ENCODE measurements around the gene PCBP1. TPM values are rescaled to one million over a fixed set of nuclear protein-coding genes. Genes with fewer than 3 reads are reported as not detected.
A peak's percentile ranks its signal among the peaks of the same experiment; 100 is the strongest.
"Not testable (repeated sequence)": the region's sequence is repeated elsewhere in the genome, so short reads cannot be mapped to it uniquely, and the experiment has no call there.

The PCBP1 gene
- total RNA-seq, 2 donors from 2014 or later, result 97.9 to 128 TPM

DNA sequence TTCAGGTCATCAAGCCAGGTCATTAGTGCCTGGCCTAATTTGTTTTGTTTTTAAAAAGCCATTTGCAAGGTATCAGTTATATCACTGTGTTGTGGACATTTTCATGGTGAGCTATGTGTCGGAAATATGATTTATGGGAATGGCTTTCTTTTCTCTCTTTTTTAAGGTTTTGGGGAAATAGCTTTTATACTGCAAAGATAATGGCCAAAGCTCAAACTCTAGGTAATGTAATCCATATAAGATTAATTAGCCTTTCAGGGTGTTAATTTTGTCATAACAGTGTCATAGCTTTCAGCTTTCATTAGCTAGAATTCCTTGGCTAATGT is 45.8 kb downstream of the PCBP1 start:
- Histone ChIP-seq H3K36me3 (replicated peaks in 1 of 2; ENCODE audit: insufficient read depth in 1 of 2, low read depth in 2 of 2) (no peaks in the 10 kb centered on the region), H3K4me3 (no peak overlapping the region), H3K27ac (peak overlapping the region; percentile 73 to 91 (median 84)), H3K9me3 (no peaks in the 10 kb centered on the region), H3K4me1 (peaks cover 53% of the 10 kb centered on the region), H3K27me3 (no peaks in the 10 kb centered on the region)
- 64 to 67% methylated on average over 1 of the region's 1 CpG for WGBS, 2 donors
- DNase-seq (no peak), ATAC-seq (no peak)
- TF ChIP-seq, protein P1, sequence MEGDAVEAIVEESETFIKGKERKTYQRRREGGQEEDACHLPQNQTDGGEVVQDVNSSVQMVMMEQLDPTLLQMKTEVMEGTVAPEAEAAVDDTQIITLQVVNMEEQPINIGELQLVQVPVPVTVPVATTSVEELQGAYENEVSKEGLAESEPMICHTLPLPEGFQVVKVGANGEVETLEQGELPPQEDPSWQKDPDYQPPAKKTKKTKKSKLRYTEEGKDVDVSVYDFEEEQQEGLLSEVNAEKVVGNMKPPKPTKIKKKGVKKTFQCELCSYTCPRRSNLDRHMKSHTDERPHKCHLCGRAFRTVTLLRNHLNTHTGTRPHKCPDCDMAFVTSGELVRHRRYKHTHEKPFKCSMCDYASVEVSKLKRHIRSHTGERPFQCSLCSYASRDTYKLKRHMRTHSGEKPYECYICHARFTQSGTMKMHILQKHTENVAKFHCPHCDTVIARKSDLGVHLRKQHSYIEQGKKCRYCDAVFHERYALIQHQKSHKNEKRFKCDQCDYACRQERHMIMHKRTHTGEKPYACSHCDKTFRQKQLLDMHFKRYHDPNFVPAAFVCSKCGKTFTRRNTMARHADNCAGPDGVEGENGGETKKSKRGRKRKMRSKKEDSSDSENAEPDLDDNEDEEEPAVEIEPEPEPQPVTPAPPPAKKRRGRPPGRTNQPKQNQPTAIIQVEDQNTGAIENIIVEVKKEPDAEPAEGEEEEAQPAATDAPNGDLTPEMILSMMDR (IDR thresholded peaks at IDR 0.05), result no peak
- no peak for TF ChIP-seq POLR2A (IDR thresholded peaks at IDR 0.05)
- intact Hi-C loops (cut with DNase I), result no loop called here

DNA sequence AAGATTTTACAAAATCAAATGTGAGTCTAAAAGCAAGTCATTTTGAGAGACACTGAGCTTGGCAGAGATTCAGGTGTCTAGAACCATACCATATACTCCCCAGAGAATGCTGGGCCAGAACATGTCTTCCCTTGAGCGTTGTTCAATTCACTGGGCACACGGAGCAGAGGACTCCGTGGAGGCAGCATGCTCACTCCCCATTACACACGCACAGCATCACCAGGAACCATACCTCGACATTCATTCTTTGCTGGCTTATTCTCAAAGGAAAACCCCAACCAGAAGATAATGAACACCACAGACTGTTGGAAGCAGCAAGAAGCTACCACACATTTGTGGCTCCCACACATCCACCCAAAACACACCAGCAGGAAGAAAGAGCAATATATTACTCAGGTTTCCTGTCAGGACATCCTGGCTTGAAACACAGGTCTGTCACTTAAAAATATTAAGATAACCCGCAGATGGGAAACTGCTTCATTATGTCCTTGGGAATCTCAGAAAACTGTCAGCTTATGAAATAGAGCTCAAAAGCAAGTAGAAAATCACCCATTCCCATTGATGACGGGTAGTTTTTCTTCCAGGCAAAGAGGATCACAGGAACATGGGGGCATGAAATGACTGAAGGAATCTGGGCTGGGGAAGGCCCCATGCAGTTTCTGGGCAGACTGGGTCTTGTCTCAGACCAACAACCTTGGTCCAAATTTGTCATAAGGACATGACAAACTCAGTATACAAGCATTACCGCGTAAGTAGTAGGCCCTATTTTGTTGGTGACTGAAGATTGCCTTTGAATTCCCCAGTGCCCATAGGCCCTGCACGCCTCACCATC is 46.4 kb downstream of the PCBP1 start:
- 76 to 83% methylated on average over 10 of the region's 10 CpGs for WGBS, 2 donors
- DNase-seq (no peak), ATAC-seq (no peak)
- peak overlapping the region; percentile 73 to 91 (median 84) for H3K27ac ChIP-seq
- H3K36me3 ChIP-seq (replicated peaks in 1 of 2; ENCODE audit: insufficient read depth in 1 of 2, low read depth in 2 of 2), result no peaks in the 10 kb centered on the region
- H3K4me3 ChIP-seq, result no peak overlapping the region
- TF ChIP-seq POLR2A (IDR thresholded peaks at IDR 0.05), result no peak
- TF ChIP-seq, protein P1 (IDR thresholded peaks at IDR 0.05), result no peak
- intact Hi-C loops (cut with DNase I), result no loop called here
- no peaks in the 10 kb centered on the region for H3K27me3 ChIP-seq
- H3K4me1 ChIP-seq, result peaks cover 53% of the 10 kb centered on the region
- no peaks in the 10 kb centered on the region for H3K9me3 ChIP-seq

DNA sequence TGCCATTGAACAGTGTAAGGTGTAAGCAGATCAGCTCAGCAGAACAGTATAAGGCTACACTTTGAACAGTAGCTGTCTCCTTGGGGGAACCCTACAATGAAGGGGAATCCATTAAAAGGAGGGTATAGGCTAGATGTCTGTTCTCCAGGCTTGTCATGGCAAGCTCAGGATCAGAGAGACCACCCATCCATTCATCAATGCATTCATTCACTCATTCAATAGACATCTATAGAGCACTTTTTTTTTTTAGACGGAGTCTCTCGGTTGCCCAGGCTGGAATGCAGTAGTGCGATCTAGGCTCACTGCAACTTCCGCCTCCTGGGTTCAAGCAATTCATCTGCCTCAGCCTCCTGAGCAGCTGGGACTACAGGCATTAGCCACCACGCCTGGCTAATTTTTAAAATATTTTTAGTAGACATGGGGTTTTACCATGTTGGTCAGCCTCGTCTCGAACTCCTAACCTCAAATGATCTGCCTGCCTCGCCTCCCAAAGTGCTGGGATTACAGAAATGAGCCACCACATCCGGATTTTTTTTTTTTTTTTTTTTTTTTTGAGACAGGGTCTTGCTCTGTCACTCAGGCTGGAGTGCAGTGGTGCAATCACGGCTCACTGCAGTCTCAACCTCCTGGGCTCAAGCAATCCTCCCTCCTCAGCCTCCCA is 47.2 kb downstream of the PCBP1 start:
- H3K9me3 ChIP-seq; intact Hi-C loops (cut with DNase I); H3K27me3 ChIP-seq; H3K36me3 ChIP-seq (replicated peaks in 1 of 2; ENCODE audit: insufficient read depth in 1 of 2, low read depth in 2 of 2); ATAC-seq; DNase-seq; H3K4me3 ChIP-seq: not testable (repeated sequence)
- Histone ChIP-seq H3K27ac (peak overlapping the region in 3 of 4 donors; percentile 82 to 91 (median 87)), H3K4me1 (peaks cover 54% of the 10 kb centered on the region)
- 85 to 88% methylated on average over 10 of the region's 10 CpGs for WGBS, 2 donors

Small RNAs within 50 kb of the gene (small RNA-seq; reads per million reads assigned to genes)
- not detected for gene RN7SL470P

Other genes with a start within 250 kb of the PCBP1 start
- 10 to 100 TPM; 28.0 to 34.0 TPM for gene SNRNP27, start 193.5 kb upstream of the PCBP1 start, total RNA-seq
- gene MXD1, start 172.4 kb upstream of the PCBP1 start, total RNA-seq, result 1 to 10 TPM; 3.6 to 4.6 TPM
- gene ASPRV1, start 125.8 kb upstream of the PCBP1 start, total RNA-seq, result under 1 TPM in 1 of 2 donors, not detected in 1; 0.33 TPM
- 1 to 10 TPM; 6.3 to 7.0 TPM for gene C2orf42, start 103.5 kb downstream of the PCBP1 start, total RNA-seq
- 100 to 1,000 TPM in 1 of 2 donors, 10 to 100 TPM in 1; 96.6 to 130 TPM for gene TIA1, start 161.2 kb downstream of the PCBP1 start, total RNA-seq
- gene PCYOX1, start 170.7 kb downstream of the PCBP1 start, total RNA-seq, result 10 to 100 TPM; 24.9 to 25.4 TPM
- 10 to 100 TPM; 20.2 to 73.2 TPM for gene SNRPG, start 206.3 kb downstream of the PCBP1 start, total RNA-seq
- gene FAM136A, start 214.6 kb downstream of the PCBP1 start, total RNA-seq, result 10 to 100 TPM; 44.5 to 47.5 TPM

All from body of pancreas (tissue), 4 donors.